H1 (cell line): ENCODE measurements around the gene SF3B2. TPM values are rescaled to one million over a fixed set of nuclear protein-coding genes. Genes with fewer than 3 reads are reported as not detected.

Experiments
- CTCF ChIA-PET: fragments of 300-600 bp; sonication (Branson Sonifier 250); formaldehyde crosslinking; loops from one replicate; lab custom pipeline; 2021; ENCODE audit not compliant: partially characterized antibody; lab: Charles Lee
- POLR2A ChIA-PET: fragments of 300-600 bp; sonication (Branson Sonifier 250); formaldehyde crosslinking; loops from one replicate; lab custom pipeline; 2021; ENCODE audit warnings: inconsistent platforms; ENCODE audit not compliant: partially characterized antibody; lab: Charles Lee
- DNase-seq, 2 experiments: peaks; one replicate each; pipeline versions ENCODE4 v3.0.0 to v3.0.0-alpha.2; 2010 to 2022; ENCODE audit warnings: low spot score in 2 of 2, low read depth in 1 of 2, mixed read lengths in 1 of 2
- FAIRE-seq: peaks from 2 replicates; lab custom pipeline; 2011; peaks lifted over from hg19 to GRCh38; lab: Jason Lieb, UNC
- H2AFZ ChIP-seq: 2 replicates; pipeline ENCODE4 v1.8.1; 2012; ENCODE audit warnings: low read length, inconsistent platforms
- H2AK5ac ChIP-seq: 2 replicates; pipeline ENCODE4 v1.6.1; 2013; ENCODE audit warnings: low read depth, low read length
- H2BK120ac ChIP-seq: replicated peaks from 2 replicates; pipeline ENCODE3; 2013; ENCODE audit warnings: low read depth, low read length, inconsistent platforms
- H2BK12ac ChIP-seq: 2 replicates; pipeline ENCODE4 v1.6.1; 2013; ENCODE audit warnings: low read depth, low read length
- H2BK15ac ChIP-seq: 2 replicates; pipeline ENCODE4 v1.6.1; 2013; ENCODE audit warnings: low read length
- H2BK20ac ChIP-seq: 2 replicates; pipeline ENCODE4 v1.6.1; 2013; ENCODE audit warnings: low read length
- H2BK5ac ChIP-seq: 2 replicates; pipeline ENCODE4 v1.6.1; 2013; ENCODE audit warnings: low read depth, low read length
- H3K14ac ChIP-seq: 2 replicates; pipeline ENCODE4 v1.6.1; 2013; ENCODE audit warnings: inconsistent platforms; ENCODE audit not compliant: insufficient read length
- H3K18ac ChIP-seq: 2 replicates; pipeline ENCODE4 v1.6.1; 2013; ENCODE audit warnings: low read length; ENCODE audit errors: extremely low read depth
- H3K23ac ChIP-seq: 2 replicates; pipeline ENCODE4 v1.6.1; 2013; ENCODE audit warnings: inconsistent platforms; ENCODE audit not compliant: insufficient read length
- H3K23me2 ChIP-seq: 2 replicates; pipeline ENCODE4 v1.6.1; 2013; ENCODE audit warnings: low read depth, low read length
- H3K27ac ChIP-seq: 2 replicates; pipeline ENCODE4 v1.6.1; 2011; ENCODE audit warnings: low read depth, low read length, inconsistent platforms
- H3K27me3 ChIP-seq, 4 experiments: replicated peaks in 1 of 4; 1 replicate in 1 of 4; 2 replicates in 3 of 4; pipeline versions ENCODE4 v1.6.1 to v1.8.1; 2011 to 2013; ENCODE audit warnings: low read length in 3 of 4, mild to moderate bottlenecking in 3 of 4, inconsistent platforms in 2 of 4, mixed read lengths in 2 of 4, moderate library complexity in 1 of 4; ENCODE audit not compliant: control insufficient read depth in 3 of 4, insufficient read depth in 3 of 4; ENCODE audit errors: extremely low read depth in 1 of 4
- H3K36me3 ChIP-seq, 4 experiments: 2 replicates each; pipeline versions ENCODE4 v1.6.1 to v1.8.1; 2011 to 2013; ENCODE audit warnings: mild to moderate bottlenecking in 4 of 4, low read length in 3 of 4, moderate library complexity in 2 of 4, control low read depth in 1 of 4, inconsistent platforms in 1 of 4; ENCODE audit not compliant: insufficient read depth in 4 of 4, control insufficient read depth in 2 of 4
- H3K4ac ChIP-seq: replicated peaks from 2 replicates; pipeline ENCODE3; 2013; ENCODE audit warnings: low read length, low read depth, mixed read lengths, inconsistent platforms; ENCODE audit not compliant: insufficient read length
- H3K4me1 ChIP-seq, 4 experiments: replicated peaks in 1 of 4; 1 replicate in 1 of 4; 2 replicates in 3 of 4; pipeline versions ENCODE4 v1.6.1 to v1.8.1; 2011 to 2013; ENCODE audit warnings: low read length in 3 of 4, inconsistent platforms in 2 of 4, mixed read lengths in 1 of 4; ENCODE audit not compliant: insufficient read depth in 4 of 4, control insufficient read depth in 3 of 4
- H3K4me2 ChIP-seq, 2 experiments: 2 replicates each; pipeline versions ENCODE4 v1.6.1 to v1.8.1; 2011 to 2013; ENCODE audit warnings: low read depth in 2 of 2, low read length in 2 of 2, control low read depth in 1 of 2, inconsistent platforms in 1 of 2, mild to moderate bottlenecking in 1 of 2; ENCODE audit not compliant: insufficient read depth in 1 of 2
- H3K4me3 ChIP-seq, 4 experiments: fragments of 200-600, 300-600 bp in 1 of 4; sonication (generic), shearing (Covaris generic), sonication (Bioruptor Twin) in 1 of 4; 2 replicates each; pipeline versions ENCODE4 v1.5.1 to v1.8.1; 2011 to 2016; ENCODE audit warnings: low read length in 4 of 4, low read depth in 3 of 4, control low read depth in 2 of 4, inconsistent platforms in 2 of 4, mild to moderate bottlenecking in 2 of 4, mixed read lengths in 1 of 4, moderate library complexity in 1 of 4; ENCODE audit not compliant: insufficient read depth in 2 of 4; ENCODE audit errors: extremely low read depth in 1 of 4
- H3K56ac ChIP-seq: replicated peaks from 2 replicates; pipeline ENCODE3; 2013; ENCODE audit warnings: low read depth, mild to moderate bottlenecking, mixed read lengths, low read length, inconsistent platforms; ENCODE audit not compliant: insufficient read length
- H3K79me1 ChIP-seq: 2 replicates; pipeline ENCODE4 v1.6.1; 2013; ENCODE audit warnings: low read depth, low read length, control low read depth
- H3K79me2 ChIP-seq, 2 experiments: 2 replicates each; pipeline versions ENCODE4 v1.6.1 to v1.8.1; 2012 to 2013; ENCODE audit warnings: low read length in 2 of 2, mild to moderate bottlenecking in 2 of 2, inconsistent platforms in 1 of 2; ENCODE audit not compliant: insufficient read depth in 2 of 2, control insufficient read depth in 1 of 2
- H3K9ac ChIP-seq, 4 experiments: replicated peaks in 1 of 4; 1 replicate in 1 of 4; 2 replicates in 3 of 4; pipeline versions ENCODE4 v1.6.1 to v1.8.1; 2011 to 2013; ENCODE audit warnings: low read depth in 3 of 4, low read length in 3 of 4, control low read depth in 2 of 4, mild to moderate bottlenecking in 2 of 4, moderate library complexity in 2 of 4, inconsistent platforms in 1 of 4; ENCODE audit errors: extremely low read depth in 1 of 4
- H3K9me3 ChIP-seq, 2 experiments: 2 replicates each; pipeline versions ENCODE4 v1.6.1 to v1.8.1; 2012 to 2013; ENCODE audit warnings: mild to moderate bottlenecking in 2 of 2, moderate library complexity in 2 of 2, control low read depth in 1 of 2, inconsistent platforms in 1 of 2, low read depth in 1 of 2, low read length in 1 of 2, mixed read lengths in 1 of 2; ENCODE audit not compliant: insufficient read depth in 2 of 2
- H4K20me1 ChIP-seq, 2 experiments: replicated peaks in 1 of 2; 2 replicates each; pipeline versions ENCODE3 to v1.8.1; 2011 to 2013; ENCODE audit warnings: inconsistent platforms in 2 of 2, low read length in 2 of 2, mild to moderate bottlenecking in 1 of 2; ENCODE audit not compliant: insufficient read depth in 2 of 2, control insufficient read depth in 1 of 2
- H4K5ac ChIP-seq: 2 replicates; pipeline ENCODE4 v1.6.1; 2013; ENCODE audit warnings: low read length, low read depth, mixed read lengths, inconsistent platforms; ENCODE audit not compliant: insufficient read length
- H4K8ac ChIP-seq: 2 replicates; pipeline ENCODE4 v1.8.0; 2013; ENCODE audit warnings: mild to moderate bottlenecking, moderate library complexity, low read length, inconsistent platforms; ENCODE audit not compliant: insufficient read depth; ENCODE audit errors: extremely low read depth
- H4K91ac ChIP-seq: replicated peaks from 2 replicates; pipeline ENCODE3; 2013; ENCODE audit warnings: low read length, mixed read lengths, inconsistent platforms; ENCODE audit not compliant: insufficient read length
- HDAC6 ChIP-seq: IDR thresholded peaks from one replicate; pipeline ENCODE4 v1.7.1; 2012; ENCODE audit warnings: low read depth, mild to moderate bottlenecking, inconsistent platforms, low read length, moderate library complexity
- JUN ChIP-seq: IDR thresholded peaks from 2 replicates; pipeline ENCODE4 v1.6.1; 2011; ENCODE audit warnings: low read depth, mild to moderate bottlenecking, improper control_type of control experiment, low read length
- WGBS, 2 experiments: shearing (Covaris generic) in 1 of 2; methylation state at CpG; one replicate each; pipeline versions ENCODE4 v1.1.6 to v1.1.7; 2013 to 2015; ENCODE audit warnings: low lambda C conversion rate in 2 of 2, mixed read lengths in 2 of 2, inconsistent platforms in 1 of 2, low coverage in 1 of 2, missing lambda C conversion rate in 1 of 2; ENCODE audit not compliant: insufficient replicate concordance in 2 of 2, insufficient coverage in 1 of 2, insufficient read length in 1 of 2; ENCODE audit errors: extremely low coverage in 1 of 2, missing lambda C conversion rate in 1 of 2; 5-methylcytosine and 5-hydroxymethylcytosine counted together
- polyA plus RNA-seq, 7 experiments: library from polyadenylated mRNA; depleted of rRNA in 3 of 7; stranded (reverse) in 5 of 7; unstranded in 2 of 7; fragments of >200 nt in 5 of 7; fragments of 200-250 nt in 2 of 7; gene quantifications; 1 replicate in 5 of 7; 2 replicates in 1 of 7; 4 replicates in 1 of 7; pipeline versions ENCODE4 v1.2.1 to v1.2.3, GENCODE V29; 2011 to 2013; ENCODE audit warnings: missing spikeins in 2 of 7, mixed read lengths in 2 of 7
- total RNA-seq: library from RNA; stranded (reverse); fragmentation: NEBNext Ultra II Directional; extraction: Animal tissue kit (Norgen Biotek cat#: 25700); gene quantifications from 2 replicates; pipeline ENCODE4 v1.2.1, GENCODE V29; 2021
- TF ChIP-seq, protein P1 (sequence below): IDR thresholded peaks from 2 replicates; pipeline ENCODE4 v1.6.1; 2011; ENCODE audit warnings: low read depth, mild to moderate bottlenecking, low read length; ENCODE audit not compliant: insufficient read depth

SF3B2 gene
- total and polyA plus RNA-seq, 2 of the 8 experiments (the other 6 are each of a cell fraction or from before 2014, with no cell fraction given) = 182 to 237 TPM

DNA sequence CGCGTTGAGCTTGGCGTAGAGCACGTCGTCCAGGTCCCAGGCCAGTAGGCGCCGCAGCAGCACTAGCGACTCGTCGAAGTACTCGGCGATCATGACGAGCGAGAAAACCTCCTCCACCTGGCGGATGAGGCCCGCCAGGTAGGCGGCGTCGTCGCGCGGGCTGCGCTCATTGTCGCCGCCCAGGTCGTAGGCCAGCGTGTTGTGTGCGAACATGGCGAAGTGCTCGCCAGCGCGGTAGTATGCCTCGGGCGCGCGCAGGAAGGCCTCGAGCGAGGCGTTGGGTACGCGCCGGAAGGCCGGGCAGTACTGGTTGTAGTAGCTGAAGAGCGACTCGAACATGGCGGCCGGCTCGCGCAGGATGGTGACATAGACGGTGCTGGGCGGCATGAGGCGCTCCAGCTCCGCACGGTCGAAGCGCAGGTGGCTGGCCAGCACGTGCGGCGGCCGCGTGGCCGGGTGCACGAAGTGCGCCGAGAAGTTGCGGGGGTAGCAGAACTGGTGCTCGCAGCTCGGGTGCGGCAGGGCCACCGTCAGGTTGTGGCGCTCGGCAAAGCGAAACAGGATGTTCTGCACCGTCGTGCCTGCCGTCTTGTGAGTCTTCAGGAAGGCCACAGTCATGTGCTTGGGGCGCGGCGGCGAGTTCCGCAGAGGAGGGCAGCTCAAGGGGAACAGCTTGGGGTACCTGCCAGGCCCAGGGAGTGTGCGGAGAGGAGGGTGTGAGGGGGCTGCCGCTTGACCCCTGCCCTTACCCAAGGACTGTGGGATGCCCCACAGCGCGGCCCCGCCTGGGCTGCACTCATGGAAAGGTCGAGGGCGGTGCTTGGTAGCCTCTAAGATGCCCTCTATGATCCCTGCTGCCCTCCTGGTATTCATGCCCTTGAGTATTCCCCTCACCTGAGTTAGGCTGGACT, 8.9 kb upstream of the SF3B2 start:
- TF ChIP-seq, protein P1, sequence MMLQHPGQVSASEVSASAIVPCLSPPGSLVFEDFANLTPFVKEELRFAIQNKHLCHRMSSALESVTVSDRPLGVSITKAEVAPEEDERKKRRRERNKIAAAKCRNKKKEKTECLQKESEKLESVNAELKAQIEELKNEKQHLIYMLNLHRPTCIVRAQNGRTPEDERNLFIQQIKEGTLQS = no peak
- no peak for TF ChIP-seq HDAC6
- no peak for TF ChIP-seq JUN
- H3K23me2 ChIP-seq = no peaks in the 10 kb centered on the region; the same call in 1 of the 2 replicates
- H3K14ac ChIP-seq = no peak overlapping the region
- H3K9ac ChIP-seq = no peak overlapping the region
- H3K18ac ChIP-seq = no peak overlapping the region
- no peak overlapping the region for H2BK20ac ChIP-seq
- CTCF ChIA-PET = interaction anchor here (0.8 to 5.7 kb wide), 12 partner anchors 10 to 229 kb away, joined by 3 to 39 read pairs (median 4); partner anchors contain the start of genes BANF1, EIF1AD, PACS1 and SF3B2
- no peak overlapping the region for H3K4me2 ChIP-seq
- H2BK5ac ChIP-seq = no peak overlapping the region
- no peak overlapping the region for H2AFZ ChIP-seq
- H3K4ac ChIP-seq = no peak overlapping the region
- peaks cover 0 to 10% of the 10 kb centered on the region in 2 experiments; a peak in 1 of 4 replicates for H3K9me3 ChIP-seq
- no peak overlapping the region for H2BK120ac ChIP-seq
- H3K4me1 ChIP-seq = peaks cover 0 to 15% (median 9%) of the 10 kb centered on the region in 4 experiments; a peak in 6 of 7 replicates
- no peak overlapping the region for H4K5ac ChIP-seq
- no peak overlapping the region for H3K23ac ChIP-seq
- no peak overlapping the region for H2BK12ac ChIP-seq
- H3K79me2 ChIP-seq = peaks cover 0 to 13% of the 10 kb centered on the region in 2 experiments; a peak in 1 of 4 replicates
- H3K27me3 ChIP-seq = no peaks in the 10 kb centered on the region
- DNase-seq (no peak), FAIRE-seq (no peak)
- H2BK15ac ChIP-seq = no peak overlapping the region
- no peak overlapping the region for H4K91ac ChIP-seq
- H3K27ac ChIP-seq = no peak overlapping the region
- H3K79me1 ChIP-seq = peaks cover 9% of the 10 kb centered on the region
- no peak overlapping the region for H4K8ac ChIP-seq
- WGBS, 2 experiments = 98% methylated on average over 79 of the region's 88 CpGs; no CpG with 5 or more reads in 1 of the 2 experiments
- H3K4me3 ChIP-seq = no peak overlapping the region
- H3K56ac ChIP-seq = no peak overlapping the region
- no peak overlapping the region for H2AK5ac ChIP-seq
- H4K20me1 ChIP-seq = peaks cover 0 to 4% of the 10 kb centered on the region in 2 experiments
- H3K36me3 ChIP-seq = peaks cover 0 to 17% (median 8%) of the 10 kb centered on the region in 4 experiments; a peak in 5 of 8 replicates
- POLR2A ChIA-PET = interaction anchor here (0.6 to 2.3 kb wide), 4 partner anchors 9 to 49 kb away, joined by 3 to 9 read pairs (median 3); partner anchors contain the start of gene SF3B2
